Measurements from ENCODE around the gene LTB4R. TPM values are rescaled to one million over a fixed set of nuclear protein-coding genes. Genes with fewer than 3 reads are reported as not detected.
"Not testable (repeated sequence)": the region's sequence is repeated elsewhere in the genome, so short reads cannot be mapped to it uniquely, and the experiment has no call there.

The LTB4R gene
- total and polyA plus RNA-seq, 8 donors, result 5.3 to 26.1 (median 6.5) TPM

DNA sequence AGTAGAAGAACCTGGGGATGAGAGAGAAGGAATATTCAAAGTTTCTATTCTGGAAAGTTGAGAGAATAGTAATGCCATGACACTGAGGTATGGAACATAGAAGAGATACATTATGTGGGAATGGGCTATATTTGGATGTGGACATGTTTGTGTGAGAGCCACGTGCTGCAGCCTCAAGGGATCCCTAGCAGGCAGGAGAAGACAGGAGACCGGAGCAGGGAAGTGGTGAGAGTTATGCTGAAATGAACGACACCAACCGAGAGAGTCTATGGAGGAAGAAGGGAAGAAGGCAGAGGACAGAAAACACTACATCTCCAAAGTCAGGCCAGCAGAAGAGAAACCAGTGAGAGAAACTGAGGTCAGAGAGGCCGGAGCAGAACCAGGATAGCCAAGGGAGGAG lies 38.4 kb downstream of the LTB4R start:
- Histone ChIP-seq H3K27ac (no peak overlapping the region), H3K4me1 (peaks cover 4 to 19% of the 10 kb centered on the region in 2 donors), H3K4me3 (no peak overlapping the region), H3K27me3 (no peaks in the 10 kb centered on the region), H3K36me3 (no peaks in the 10 kb centered on the region), H3K9me3 (no peaks in the 10 kb centered on the region)
- ATAC-seq (no peak), DNase-seq (no peak)
- intact Hi-C loops (cut with DNase I), result no loop called here
- TF ChIP-seq, protein P1, sequence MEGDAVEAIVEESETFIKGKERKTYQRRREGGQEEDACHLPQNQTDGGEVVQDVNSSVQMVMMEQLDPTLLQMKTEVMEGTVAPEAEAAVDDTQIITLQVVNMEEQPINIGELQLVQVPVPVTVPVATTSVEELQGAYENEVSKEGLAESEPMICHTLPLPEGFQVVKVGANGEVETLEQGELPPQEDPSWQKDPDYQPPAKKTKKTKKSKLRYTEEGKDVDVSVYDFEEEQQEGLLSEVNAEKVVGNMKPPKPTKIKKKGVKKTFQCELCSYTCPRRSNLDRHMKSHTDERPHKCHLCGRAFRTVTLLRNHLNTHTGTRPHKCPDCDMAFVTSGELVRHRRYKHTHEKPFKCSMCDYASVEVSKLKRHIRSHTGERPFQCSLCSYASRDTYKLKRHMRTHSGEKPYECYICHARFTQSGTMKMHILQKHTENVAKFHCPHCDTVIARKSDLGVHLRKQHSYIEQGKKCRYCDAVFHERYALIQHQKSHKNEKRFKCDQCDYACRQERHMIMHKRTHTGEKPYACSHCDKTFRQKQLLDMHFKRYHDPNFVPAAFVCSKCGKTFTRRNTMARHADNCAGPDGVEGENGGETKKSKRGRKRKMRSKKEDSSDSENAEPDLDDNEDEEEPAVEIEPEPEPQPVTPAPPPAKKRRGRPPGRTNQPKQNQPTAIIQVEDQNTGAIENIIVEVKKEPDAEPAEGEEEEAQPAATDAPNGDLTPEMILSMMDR (IDR thresholded peaks at IDR 0.05), result no peak

DNA sequence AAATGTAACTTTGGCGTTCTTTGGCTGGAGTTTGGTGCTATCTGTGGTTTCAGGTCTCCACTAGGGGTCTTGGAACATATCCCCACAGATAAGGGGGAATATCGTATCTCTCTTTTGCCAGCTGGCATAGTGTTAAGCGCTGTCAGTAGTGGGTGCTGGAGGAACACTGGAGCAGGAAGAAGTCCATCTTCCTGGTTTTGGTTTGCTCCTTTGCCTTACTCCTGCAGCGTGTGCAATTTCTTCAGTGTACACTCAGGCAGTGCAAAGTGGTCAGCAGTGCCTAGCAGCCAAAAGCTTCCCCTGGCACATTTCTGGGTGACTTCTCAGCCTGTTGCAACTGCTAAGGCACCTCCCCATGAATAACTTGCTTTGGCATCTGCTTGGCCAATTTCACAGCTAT lies 40.2 kb downstream of the LTB4R start:
- peaks cover 4 to 24% of the 10 kb centered on the region in 2 donors for H3K4me1 ChIP-seq
- peak; percentile 75 for ATAC-seq
- no peaks in the 10 kb centered on the region for H3K9me3 ChIP-seq
- H3K27ac ChIP-seq, result peak overlapping the region in 1 of 2 donors; percentile 51
- no peak overlapping the region for H3K4me3 ChIP-seq
- TF ChIP-seq, protein P1 (IDR thresholded peaks at IDR 0.05), result no peak
- H3K36me3 ChIP-seq, result no peaks in the 10 kb centered on the region
- H3K27me3 ChIP-seq, result no peaks in the 10 kb centered on the region
- intact Hi-C loops (cut with DNase I), result no loop called here
- DNase-seq, result no peak

DNA sequence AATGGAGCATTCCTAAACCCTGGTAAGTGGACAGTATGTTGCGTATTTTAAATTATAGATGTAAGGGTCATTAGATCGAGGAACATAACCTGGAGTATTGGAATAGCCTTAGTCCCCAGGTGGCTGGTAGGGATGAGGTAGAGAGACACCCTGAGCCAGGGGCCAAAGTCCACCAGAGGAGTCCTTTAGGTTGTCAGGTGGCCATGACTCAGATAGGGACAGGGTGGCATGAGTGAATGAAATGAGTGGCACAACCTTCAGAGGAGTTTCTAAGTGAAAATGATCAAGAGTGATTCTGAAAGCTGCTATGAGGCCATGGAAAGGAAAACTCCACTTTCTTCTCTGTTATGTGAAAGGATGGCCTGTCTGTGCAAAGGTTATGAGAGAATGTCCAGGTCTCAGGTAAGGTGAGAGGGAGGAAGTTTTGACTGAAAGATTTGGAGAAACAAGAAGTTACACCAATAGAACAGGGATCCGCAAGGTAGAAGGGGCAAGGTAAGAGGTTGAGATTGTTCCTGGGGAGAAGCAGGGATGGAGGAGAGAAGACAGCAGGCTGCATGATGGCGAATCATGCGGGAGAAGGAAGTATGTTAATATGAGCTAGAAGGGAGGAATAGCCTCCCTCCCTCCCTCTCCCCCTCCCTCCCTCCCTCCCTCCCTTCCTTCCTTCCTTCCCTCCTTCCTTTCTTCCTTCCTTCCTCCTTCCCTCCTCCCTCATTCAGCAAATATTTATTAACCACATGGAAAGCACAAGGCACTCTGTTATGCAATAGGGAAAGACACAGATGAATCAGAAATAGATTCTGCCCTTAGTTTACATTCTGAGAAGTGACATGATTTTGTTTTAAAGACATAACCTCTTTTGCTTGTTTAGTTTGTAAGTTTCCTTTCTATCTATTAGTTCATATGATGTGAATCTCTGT lies 42.5 kb downstream of the LTB4R start:
- peak overlapping the region; percentile 56 to 60 for H3K27ac ChIP-seq
- ATAC-seq, result peak; percentile 29

DNA sequence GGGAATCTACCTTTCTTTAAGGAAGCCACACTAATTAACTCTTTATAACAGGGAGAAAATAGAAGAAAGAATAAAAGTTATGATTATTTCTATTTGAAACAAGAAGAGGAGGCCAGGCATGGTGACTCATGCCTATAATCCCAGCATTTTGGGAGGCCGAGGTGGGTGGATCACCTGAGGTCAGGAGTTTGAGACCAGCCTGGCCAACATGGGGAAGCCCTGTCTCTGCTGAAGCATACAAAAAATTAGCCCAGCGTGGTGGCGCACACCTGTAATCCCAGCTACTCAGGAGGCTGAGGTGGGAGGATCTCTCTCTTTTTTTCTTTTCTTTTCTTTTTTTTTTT lies 43.2 kb downstream of the LTB4R start:
- peak overlapping the region; percentile 56 to 60 for H3K27ac ChIP-seq
- intact Hi-C loops (cut with DNase I); H3K4me3 ChIP-seq; H3K9me3 ChIP-seq; H3K36me3 ChIP-seq; ATAC-seq; DNase-seq; H3K27me3 ChIP-seq: not testable (repeated sequence)
- H3K4me1 ChIP-seq, result peaks cover 4 to 24% of the 10 kb centered on the region in 2 donors

More for the DNA sequence above, 42.5 kb downstream of the LTB4R start:
- peaks cover 4 to 24% of the 10 kb centered on the region in 2 donors for H3K4me1 ChIP-seq
- H3K9me3 ChIP-seq, result no peaks in the 10 kb centered on the region
- TF ChIP-seq, protein P1 (IDR thresholded peaks at IDR 0.05), result no peak
- H3K4me3 ChIP-seq, result no peak overlapping the region
- no peaks in the 10 kb centered on the region for H3K36me3 ChIP-seq
- DNase-seq, result no peak
- intact Hi-C loops (cut with DNase I), result no loop called here
- H3K27me3 ChIP-seq, result no peaks in the 10 kb centered on the region

- Histone ChIP-seq H3K36me3 (no peaks in the 10 kb centered on the region), H3K9me3 (no peaks in the 10 kb centered on the region), H3K27ac (no peak overlapping the region), H3K4me3 (no peak overlapping the region), H3K27me3 (no peaks in the 10 kb centered on the region), H3K4me1 (peaks cover 4 to 24% of the 10 kb centered on the region in 2 donors)
- intact Hi-C loops (cut with DNase I), result no loop called here
- DNase-seq (no peak), ATAC-seq (no peak)
- TF ChIP-seq, protein P1 (IDR thresholded peaks at IDR 0.05), result no peak
Observed at GRCh38 chr14:24355009-24355408, 43.7 kb downstream of the LTB4R start.

Measured in left lung (tissue), 10 donors.